Right kidney (tissue), 1 donor: ENCODE data around the gene GBF1.
"Not testable (repeated sequence)": the region's sequence is repeated elsewhere in the genome, so short reads cannot be mapped to it uniquely, and the experiment has no call there.

Experiments used
- DNase-seq: peaks from one replicate; pipeline ENCODE4 v3.0.0-alpha.2; 2016

GBF1 gene

DNA sequence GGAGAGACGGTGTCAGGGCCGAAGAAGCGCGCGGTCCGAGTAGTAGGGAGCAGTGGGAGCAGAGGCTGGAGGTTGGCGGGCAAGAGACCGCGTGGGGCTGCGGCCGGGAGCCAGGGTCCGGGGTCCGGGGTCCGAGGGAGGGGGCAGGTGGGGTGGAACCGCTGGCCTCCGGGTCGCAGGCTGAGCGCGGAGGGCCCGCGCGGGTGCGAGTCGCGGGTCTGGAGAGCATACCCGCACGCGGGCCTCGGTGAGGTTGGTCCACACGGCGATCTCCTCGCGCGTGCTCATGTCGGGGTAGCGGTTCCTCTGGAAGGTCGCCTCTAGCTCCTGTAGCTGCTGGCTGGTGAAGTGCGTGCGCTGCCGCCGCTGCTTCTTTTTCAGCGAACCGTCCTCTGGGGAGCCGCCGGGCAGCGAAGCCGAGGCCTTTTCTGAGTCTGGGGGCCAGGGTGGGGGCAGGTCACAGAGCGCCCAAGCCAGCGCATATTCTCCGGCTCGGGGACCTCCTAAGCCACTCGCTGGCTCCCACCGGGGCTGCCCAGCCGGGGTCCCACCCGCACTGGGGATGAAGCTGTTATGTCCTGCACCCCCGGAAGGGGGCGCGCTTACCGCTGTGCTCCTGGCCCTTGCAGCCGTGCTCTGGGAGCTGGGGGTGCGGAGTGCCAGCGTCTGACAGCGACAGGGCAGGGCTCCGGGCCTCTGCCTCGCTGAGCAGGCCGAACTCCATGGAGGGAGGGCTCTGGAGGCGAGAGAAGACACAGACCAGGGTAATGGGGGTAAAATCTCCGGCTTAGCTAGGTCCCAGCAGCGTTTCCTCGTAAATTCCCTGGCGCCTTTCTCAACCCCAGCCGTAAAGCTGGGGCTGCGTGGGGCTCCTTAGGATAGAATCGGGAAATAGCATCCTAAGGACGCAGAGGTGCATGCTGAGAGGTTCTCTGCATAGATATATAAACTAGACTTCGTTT, 13.7 kb upstream of the GBF1 start:
- DNase-seq: peak; percentile 41

DNA sequence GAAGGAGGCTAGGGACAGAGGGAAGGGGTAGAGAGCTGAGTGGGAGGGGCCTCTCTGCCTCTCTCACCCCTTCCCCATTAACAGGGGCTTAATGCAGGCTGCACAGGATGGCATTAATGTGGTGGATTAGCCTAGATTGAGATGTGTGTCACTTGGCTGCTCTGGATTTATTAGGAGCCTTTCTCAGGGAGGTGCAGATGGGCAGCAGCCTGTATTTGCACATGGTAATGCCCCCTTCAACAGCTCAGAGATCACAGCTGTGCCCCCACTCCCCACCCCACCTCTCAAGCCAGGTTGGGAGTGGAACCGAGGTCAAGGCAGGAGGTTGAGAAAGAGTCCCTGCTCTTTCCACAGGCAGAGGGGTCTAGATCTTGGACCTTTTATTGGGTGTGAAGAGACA, 11.3 kb upstream of the GBF1 start:
- DNase-seq: no peak

DNA sequence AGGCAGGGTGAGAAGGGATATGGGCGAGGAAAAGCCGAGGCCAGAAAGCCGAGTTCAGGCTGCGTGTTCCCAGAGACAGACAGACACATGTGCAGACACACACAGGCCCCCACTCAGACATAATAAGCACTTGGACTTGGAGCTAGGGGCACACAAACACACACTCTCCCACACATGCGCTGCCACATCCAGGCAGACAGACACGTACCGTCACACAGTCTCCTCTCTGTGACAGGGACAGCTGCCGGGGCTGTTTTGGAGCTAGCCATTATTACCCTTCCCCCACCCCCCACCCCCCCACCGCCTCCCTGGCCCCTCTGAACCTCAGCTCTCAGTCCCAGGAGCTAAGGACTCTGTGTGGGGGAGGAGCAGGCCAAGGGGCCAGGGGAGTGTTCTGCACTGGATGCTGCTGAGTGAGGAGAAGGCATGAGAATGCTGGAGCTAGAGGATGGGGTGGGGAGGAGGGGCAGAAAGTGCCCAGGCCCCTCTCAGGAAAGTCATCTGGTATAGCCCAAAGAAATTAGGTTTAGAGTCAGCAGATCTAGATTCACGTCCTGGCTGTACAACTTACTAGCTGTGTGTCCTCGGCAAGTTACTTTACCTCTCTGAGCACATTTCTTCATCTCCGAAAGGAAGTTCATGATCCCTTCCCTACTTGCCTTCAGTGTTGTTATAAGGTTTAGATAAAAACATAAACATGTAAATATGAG, 10.3 kb upstream of the GBF1 start:
- DNase-seq: no peak

DNA sequence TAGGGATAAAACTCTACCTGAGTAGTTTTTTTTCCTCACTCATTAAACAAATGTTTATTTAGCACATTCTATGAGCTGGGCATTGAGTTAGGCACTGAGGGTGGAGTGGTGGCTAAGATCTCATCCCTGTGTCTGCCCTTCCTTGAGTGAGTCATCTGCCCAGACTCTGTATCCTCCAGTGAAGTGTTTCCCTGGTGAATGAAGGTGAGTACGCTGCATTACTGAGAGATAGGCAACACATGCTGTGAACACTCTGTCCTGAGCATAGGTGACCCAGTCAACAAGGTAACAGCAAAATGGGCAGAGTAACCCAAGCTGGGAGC, 9.8 kb upstream of the GBF1 start:
- DNase-seq: no peak

DNA sequence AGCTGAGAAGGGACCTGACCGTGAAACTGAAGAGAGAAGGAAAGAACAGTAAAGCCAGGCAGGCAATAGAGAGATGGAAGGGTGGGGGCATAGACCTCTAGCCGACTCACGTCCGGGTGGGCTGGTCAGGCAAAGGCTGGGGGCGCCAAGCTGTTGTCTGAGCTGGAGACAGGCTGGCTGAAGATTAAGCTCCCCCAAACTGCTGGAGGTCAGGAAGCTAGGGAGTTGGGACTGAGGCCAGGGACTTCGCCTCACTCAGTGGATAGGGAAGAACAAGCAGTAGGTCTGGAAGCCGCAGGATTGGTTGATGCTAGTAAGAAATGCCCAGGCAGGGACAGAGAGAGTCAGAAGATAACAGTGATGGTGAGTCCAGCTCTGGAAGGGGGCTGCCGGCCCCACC, 9.3 kb upstream of the GBF1 start:
- no peak for DNase-seq

DNA sequence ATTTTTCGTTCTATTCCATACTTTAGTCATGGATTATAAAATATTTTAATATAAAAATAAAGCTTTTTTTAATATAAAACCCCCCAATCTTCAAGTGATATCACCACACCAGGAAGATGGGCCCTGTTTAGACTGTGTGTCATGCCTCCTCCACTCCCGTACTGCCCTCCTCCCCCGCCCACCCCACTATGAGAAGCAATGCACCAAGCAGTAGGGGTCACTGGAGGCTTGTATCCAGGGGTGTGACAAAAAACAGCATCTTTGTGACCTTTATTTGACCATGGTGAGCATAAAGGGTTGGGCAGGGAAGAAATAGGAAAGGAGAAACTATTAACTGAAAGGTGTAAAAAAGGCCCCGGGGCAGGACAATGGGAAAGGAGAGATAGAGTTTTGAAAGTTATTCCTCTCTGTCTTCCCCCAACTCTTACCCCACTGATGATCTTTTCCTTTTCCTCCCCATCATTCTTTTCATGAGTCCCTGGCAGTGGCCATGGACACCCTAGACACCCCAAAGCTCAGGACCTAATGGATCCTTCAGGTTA, 7.5 kb upstream of the GBF1 start:
- no peak for DNase-seq

DNA sequence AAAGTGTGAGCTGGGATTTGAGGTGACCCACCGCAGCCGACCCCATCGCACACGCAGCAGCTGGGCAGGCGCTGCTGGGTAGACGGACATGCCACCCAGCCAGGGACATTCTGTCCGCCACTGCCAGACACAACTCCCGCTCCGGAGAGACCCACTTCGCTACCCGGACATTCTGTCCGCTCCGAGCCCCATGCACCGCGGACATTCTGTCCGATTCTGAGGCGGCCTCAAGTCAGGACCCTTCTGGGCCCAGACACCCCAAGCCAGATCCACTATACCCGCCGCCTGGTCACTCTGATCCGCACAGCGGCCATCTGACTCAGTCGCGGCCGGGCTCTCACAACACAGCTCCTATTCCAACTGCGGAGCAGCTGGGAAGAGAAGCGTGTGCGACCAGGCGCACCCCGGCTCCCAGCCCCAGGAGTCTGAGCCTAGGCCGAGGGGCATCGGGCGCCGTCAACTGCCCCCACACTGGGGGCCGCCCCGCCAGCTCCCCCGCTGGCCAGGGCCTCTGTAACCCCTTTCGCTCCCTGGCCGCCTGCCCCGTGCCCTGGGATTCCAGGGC, 4.8 kb upstream of the GBF1 start:
- peak; percentile 74 for DNase-seq

DNA sequence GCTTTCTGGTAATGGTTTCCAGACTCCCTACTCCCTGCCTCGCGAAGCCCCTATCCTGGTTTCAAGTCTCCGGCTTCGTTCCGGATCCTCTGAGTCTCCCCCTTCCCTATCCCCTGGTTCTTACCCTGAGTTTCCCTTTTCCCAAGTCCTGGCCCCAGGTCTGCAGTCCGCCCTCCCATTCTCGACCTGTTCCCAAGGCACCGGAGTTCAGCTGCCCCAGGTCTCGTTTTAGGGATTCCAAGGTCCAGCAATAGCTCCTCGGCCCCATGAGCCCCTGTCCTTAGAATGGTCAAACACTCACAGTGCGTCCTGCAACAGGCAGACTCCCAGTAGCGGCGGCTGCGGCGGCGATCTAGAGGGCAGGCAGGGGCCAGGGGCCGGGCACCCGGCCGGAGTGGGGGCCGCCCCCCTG, 4.3 kb upstream of the GBF1 start:
- peak; percentile 73 for DNase-seq

DNA sequence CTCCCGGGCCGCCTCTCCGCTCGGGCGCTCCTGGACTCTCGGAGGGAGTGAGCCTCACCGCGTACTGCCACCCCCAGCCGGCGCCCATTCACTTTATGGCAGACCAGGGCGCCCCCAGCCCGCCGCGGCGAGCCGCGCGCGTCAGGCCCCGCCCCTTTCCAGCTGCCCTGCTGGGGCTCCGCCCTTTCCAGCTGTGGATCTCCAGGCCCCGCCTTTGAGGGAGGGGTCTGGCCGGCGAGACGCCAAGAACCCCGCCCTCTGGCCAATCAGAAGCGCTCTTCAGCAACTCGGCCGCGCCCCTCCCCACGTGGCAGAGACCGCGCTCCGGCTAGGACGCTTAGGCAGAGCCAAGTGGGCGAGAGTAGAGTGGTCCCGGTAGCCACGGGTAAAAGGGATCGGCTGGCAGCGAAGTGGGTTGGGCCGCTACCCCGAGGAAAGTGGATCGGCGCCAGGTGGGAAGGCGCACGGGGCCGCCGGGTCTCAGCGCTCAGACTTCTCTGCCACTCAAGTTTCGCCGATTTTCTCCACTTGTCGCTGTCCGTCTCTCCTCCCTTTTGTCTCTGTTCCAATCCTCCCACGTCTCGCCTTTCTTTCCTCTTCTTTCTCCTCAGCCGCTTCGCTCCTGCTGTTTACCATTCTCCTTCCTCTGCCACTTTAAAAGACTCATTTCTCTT, 3.8 kb upstream of the GBF1 start, which contains the start of gene PITX3:
PITX3 (minus strand) TSS at position 69 of the 674 bp plus-strand sequence. CDS start 9,432 bp downstream, outside the sequence.
- peak; percentile 91 for DNase-seq

DNA sequence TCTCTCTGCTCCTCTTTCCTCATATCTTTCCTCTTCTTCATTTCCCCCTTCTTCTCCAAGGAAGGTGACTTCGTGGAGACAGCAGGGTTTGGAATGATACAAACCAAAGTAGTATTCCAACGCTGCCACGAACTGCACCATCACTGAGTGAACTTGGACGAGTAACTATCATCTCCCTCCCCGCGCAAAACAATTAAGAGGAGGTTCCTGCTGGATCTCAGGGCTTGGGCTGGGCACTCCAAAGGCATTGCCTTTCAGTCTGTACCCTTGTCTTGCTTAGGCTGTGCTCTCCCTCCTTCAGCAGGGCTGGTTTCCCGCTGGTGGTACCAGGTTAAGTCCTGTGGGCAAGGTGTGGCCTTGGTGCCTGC, 3.2 kb upstream of the GBF1 start:
- DNase-seq: no peak

DNA sequence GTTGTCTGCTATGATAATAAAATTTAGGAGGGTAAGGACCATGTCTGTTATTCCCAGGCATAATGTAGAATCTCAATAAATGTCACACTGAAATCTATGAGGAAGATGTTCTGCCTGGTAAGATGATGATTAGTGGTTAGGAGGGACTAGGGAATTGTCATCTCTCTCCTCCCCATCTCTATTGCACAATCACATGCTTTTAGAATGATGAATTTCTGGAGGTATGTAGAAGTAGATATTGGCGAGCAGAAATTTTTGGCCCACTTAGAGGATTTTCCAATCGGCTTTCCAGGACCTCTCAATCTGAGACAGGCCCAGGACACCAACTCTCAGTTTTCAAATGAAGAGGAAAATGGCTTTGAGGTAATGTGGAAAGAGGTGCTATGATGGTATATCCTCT, 2.0 kb upstream of the GBF1 start:
- DNase-seq: no peak

DNA sequence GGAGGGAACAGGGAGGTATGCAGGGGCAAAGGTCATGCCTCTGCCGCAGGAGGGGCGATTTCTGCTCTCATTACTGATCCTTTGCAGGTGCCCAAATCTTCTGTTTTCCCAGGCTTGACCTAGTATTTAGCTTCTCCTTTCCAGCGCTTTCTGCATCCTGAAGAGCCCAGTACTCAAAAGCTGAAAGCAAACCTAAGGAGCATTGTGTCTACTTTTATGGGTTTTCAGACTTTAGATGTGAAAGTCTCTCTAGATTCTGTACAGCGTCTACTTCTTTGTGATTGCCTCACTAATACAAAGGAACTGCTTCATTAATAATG, 560 bp downstream of the GBF1 start:
- no peak for DNase-seq

DNA sequence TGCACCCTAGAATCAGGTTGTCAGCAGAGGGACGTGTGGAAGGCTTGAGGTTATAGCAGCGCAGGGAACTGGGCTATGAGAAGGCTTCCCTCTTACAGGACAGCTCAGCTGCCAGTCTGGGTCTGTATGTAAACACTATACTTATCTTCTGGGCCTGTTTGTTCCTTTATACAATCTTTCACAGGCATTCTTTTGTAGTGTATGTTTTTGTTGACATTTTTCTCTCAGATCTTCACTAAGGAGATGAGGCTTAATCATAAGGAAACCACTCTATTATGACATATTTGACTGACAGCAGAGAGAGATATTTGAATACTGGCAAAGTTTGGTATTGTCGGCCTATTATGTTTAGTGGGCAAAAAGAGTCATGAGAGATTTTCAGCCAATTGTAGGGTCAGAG, 929 bp downstream of the GBF1 start:
- no peak for DNase-seq

DNA sequence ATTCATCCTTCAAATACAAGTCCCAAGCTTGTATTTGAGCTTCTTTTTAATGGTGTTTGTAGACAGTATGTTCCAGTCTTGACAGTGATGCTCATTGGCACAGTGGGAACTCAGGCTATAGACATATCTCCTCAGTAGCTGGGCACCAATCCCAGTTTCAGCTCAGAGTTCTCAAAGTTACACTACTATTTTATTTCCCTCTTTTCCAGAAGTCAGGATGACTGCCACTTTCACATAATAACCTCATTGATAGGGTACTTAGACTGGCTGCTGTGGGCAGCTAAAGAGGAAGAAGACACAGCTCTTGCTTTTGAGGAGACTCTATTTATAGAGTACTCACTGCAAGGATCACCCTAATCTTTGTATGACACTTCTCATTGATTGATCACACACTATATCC, 2.4 kb downstream of the GBF1 start:
- DNase-seq: no peak

DNA sequence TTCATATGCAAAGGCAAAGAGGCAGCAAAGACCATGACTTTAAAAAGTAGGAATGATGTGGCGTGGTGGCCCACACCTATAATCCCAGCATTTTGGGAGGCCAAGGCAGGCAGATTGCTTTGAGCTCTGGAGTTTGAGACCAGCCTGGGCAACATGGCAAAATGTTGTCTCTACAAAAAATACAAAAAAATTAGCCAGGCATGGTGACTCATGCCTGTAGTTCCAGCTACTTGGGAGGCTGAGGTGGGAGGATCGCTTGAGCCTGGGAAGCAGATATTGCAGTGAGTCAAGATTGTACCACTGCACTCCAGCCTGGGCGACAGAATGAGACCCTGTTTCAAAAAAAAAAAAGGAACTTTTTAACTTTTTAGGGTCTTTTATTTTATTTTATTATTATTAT, 7.2 kb downstream of the GBF1 start:
- DNase-seq: not testable (repeated sequence)

DNA sequence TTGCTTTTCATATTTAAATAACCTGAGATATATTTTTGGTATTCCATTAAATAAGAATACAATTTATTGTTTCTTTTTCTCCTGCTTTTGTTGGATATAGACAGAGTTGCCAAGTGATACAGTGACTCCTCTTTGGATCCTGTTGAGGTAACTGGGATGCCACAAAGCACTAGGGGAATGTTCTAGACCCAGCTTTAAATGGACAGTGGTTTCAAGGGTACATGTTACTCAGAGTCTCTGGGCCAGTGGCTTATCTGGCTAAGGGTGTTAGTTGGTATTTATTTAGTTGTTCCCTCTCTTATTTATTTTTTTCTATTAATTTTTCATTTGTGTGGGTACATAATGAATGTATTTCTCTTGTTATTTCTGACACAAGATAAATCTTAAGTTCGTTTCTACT, 9.1 kb downstream of the GBF1 start:
- DNase-seq: no peak

DNA sequence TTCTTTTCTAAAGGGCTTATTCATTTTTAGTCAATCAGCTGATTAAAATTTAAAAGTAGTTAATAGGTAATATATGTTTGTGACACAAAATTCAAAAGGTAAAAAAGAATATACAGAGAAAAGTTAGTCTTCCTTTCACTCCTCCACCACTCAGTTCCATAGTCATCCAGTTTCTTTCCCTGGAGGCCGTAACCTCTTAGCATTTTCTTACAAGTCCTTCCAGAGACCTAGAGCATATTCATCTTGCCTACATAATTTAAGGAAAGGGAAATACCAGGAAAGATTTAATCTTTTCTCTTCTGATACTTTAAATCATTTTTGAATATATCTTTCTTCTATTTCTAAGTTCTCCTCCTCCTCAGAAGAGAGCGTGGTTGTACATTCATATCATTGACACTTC, 10.1 kb downstream of the GBF1 start:
- no peak for DNase-seq

DNA sequence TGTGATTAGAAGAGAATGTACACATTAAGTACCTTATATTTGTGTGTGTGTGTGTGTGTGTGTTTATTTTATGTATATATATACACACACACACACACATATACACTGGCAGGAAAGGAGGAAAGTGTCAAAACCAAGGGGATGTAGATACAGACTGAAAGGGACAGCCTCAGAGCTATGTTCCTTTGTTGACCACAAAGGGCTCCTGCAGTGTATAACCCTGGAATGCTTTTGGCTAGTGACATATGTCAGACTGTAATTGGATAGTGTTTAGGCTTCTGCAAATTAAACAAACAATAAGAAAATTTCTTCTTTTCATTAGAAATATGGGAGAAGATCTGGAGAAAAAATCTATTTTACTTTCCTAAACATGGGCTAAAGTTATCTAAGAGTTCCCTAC, 15.9 kb downstream of the GBF1 start:
- no peak for DNase-seq

DNA sequence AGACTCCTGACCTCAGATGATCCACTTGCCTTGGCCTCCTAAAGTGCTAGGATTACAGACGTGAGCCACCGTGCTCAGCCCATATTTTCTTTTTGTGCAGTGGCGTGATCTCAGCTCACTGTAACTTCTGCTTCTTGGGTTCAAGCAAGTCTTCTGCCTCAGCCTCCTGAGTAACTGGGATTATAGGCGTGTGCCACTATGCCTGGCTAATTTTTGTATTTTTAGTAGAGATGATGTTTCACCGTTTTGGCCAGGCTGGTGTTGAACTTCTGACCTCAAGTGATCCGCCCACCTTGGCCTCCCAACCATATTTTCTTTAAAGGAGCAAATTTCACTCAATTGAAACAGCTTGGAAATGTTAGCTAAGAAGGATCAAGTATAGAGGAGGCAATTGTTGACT, 16.5 kb downstream of the GBF1 start:
- DNase-seq: no peak

DNA sequence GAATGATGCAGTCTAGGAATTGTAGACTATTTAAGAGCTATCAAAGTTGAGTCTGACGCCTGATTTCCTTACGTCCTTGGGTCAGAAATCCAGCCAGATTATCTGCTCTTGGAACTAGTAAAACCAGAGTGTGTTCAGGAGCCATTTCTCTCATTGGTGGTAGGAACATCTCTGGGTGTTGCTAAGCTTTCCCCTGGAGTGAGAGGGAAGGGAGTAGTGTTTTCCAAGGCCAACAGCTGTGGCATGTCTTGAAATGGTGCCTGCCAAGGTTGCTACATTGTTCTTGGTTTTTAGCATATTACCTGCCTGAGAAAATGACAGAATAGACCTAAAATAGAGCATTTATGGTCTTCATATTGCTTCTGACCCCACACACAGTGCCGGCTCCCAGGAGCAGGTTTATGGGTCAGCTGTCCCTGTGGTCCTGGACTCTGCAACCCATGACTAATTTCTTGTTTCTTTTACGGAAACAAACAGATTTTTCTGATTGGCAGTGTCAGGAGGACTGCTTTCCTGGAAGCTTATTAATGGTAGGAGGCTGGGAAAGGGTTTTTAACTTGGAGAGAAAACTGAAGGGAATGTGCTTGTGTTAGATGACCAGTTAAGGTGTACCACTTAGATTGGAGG, 17.5 kb downstream of the GBF1 start:
- no peak for DNase-seq

DNA sequence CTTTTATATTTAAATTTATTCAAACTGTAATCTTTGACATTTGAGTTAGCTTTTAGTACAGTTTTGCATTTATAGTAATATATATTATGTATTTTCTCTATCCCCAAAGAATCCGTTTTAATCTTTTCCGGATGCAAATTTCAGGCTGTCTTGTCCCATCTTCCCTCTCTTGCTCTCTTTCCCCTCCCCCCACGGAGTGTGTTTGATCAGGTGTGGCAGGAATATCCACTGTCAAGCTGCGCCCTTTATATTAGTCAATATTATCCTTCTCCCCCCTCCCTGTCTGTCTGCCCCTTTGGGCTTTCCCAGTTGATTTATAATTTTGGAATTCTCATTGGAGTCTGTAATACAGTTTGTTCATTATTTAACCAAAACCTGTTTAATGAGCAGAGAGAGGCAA, 19.0 kb downstream of the GBF1 start:
- no peak for DNase-seq

DNA sequence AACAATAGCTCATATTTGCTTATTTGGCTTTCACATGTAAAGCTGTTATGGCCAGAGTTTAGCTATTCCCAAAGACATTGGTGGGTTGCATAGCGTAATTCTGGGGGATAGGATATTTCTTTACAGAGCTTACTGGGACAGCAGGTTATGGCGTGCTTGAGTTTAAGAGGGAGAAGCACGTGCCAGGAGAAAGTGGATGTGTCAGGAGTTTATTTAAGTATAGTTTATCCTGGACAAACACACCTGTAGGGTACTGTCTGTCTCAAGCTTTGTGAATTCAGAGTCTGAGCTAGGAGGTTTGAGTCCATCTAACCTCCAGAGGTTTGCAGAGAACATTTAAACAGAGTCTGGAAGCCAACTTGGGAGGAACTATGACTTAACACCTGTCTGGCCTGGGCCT, 21.3 kb downstream of the GBF1 start:
- no peak for DNase-seq
